ENCODE measurements around the gene SLC39A11. TPM values are rescaled to one million over a fixed set of nuclear protein-coding genes. Genes with fewer than 3 reads are reported as not detected.

The SLC39A11 gene
- 18.5 and 28.7 TPM in 2 replicates for total RNA-seq

GRCh38 chr17:73092523-73093135 lies at the start of gene SLC39A11:
SLC39A11 (minus strand) TSS chr17:73092688; CDS start chr17:73088764, 3,924 bp downstream.

Other genes with a start within 250 kb of the SLC39A11 start
- not detected in 2 replicates for gene SSTR2, start 72.3 kb upstream of the SLC39A11 start, total RNA-seq
- gene COG1, start 100.4 kb upstream of the SLC39A11 start, total RNA-seq, result 10.7 and 11.1 TPM in 2 replicates
- not detected in 2 replicates for gene CPSF4L, start 169.2 kb upstream of the SLC39A11 start, total RNA-seq
- 10.7 and 16.1 TPM in 2 replicates for gene CDC42EP4, start 219.3 kb upstream of the SLC39A11 start, total RNA-seq